Neuronal stem cell (in vitro differentiated cells): Measurements from ENCODE around the gene BARX1.
"Not testable (repeated sequence)": the region's sequence is repeated elsewhere in the genome, so short reads cannot be mapped to it uniquely, and the experiment has no call there.

Source experiments
- DNase-seq: peaks from one replicate; pipeline ENCODE4 v3.0.0-alpha.2; 2013; ENCODE audit warnings: low spot score
- H2AFZ ChIP-seq: one replicate; pipeline ENCODE4 v1.6.1; 2013; ENCODE audit warnings: mild to moderate bottlenecking, low read length, inconsistent platforms
- H2AK5ac ChIP-seq: 2 replicates; pipeline ENCODE4 v1.6.1; 2013; ENCODE audit warnings: low read depth, mild to moderate bottlenecking, inconsistent platforms, low read length, moderate library complexity, mixed read lengths
- H2BK120ac ChIP-seq: 2 replicates; pipeline ENCODE4 v1.6.1; 2013; ENCODE audit warnings: low read depth, mild to moderate bottlenecking, inconsistent platforms, low read length, moderate library complexity, mixed read lengths
- H2BK12ac ChIP-seq: one replicate; pipeline ENCODE4 v1.6.1; 2013; ENCODE audit warnings: low read length, inconsistent platforms
- H2BK15ac ChIP-seq: 2 replicates; pipeline ENCODE4 v1.6.1; 2013; ENCODE audit warnings: mild to moderate bottlenecking, low read length, inconsistent platforms, mixed read lengths
- H2BK5ac ChIP-seq: one replicate; pipeline ENCODE4 v1.6.1; 2013; ENCODE audit warnings: inconsistent platforms, mild to moderate bottlenecking, low read length, moderate library complexity
- H3K14ac ChIP-seq: one replicate; pipeline ENCODE4 v1.6.1; 2013; ENCODE audit warnings: low read length, inconsistent platforms
- H3K18ac ChIP-seq: 2 replicates; pipeline ENCODE4 v1.6.1; 2013; ENCODE audit warnings: low read length, inconsistent platforms
- H3K23ac ChIP-seq: 2 replicates; pipeline ENCODE4 v1.6.1; 2013; ENCODE audit warnings: low read depth, mild to moderate bottlenecking, mixed read lengths, low read length, inconsistent platforms; ENCODE audit not compliant: poor library complexity
- H3K27ac ChIP-seq: replicated peaks from 3 replicates; pipeline ENCODE4 v1.5.1; 2013; ENCODE audit warnings: low read length, inconsistent platforms
- H3K27me3 ChIP-seq, 3 experiments: 2 replicates each; pipeline ENCODE4 v1.6.1; 2013; ENCODE audit warnings: low read length in 3 of 3, mild to moderate bottlenecking in 2 of 3, inconsistent platforms in 1 of 3, low read depth in 1 of 3, mixed read lengths in 1 of 3, moderate library complexity in 1 of 3; ENCODE audit not compliant: control insufficient read depth in 3 of 3, insufficient read depth in 3 of 3
- H3K36me3 ChIP-seq, 2 donors: replicated peaks in 1 of 2; 2 replicates each; pipeline ENCODE4 v1.6.1; 2013; ENCODE audit warnings: low read length in 2 of 2; ENCODE audit not compliant: control insufficient read depth in 2 of 2, insufficient read depth in 2 of 2
- H3K4ac ChIP-seq: 2 replicates; pipeline ENCODE4 v1.6.1; 2013; ENCODE audit warnings: inconsistent platforms, mild to moderate bottlenecking, low read length, moderate library complexity
- H3K4me1 ChIP-seq, 2 donors: 1 replicate in 1 of 2; 2 replicates in 1 of 2; pipeline ENCODE4 v1.6.1; 2013; ENCODE audit warnings: low read length in 2 of 2, low read depth in 1 of 2; ENCODE audit not compliant: control insufficient read depth in 2 of 2, insufficient read depth in 1 of 2
- H3K4me2 ChIP-seq: one replicate; pipeline ENCODE4 v1.6.1; 2013; ENCODE audit warnings: mild to moderate bottlenecking, low read length, inconsistent platforms; ENCODE audit not compliant: insufficient read depth, poor library complexity, severe bottlenecking
- H3K4me3 ChIP-seq, 2 donors: 2 replicates each; pipeline ENCODE4 v1.5.1; 2013; ENCODE audit warnings: low read length in 2 of 2, mild to moderate bottlenecking in 2 of 2, inconsistent platforms in 1 of 2, moderate library complexity in 1 of 2
- H3K79me1 ChIP-seq: one replicate; pipeline ENCODE4 v1.6.1; 2013; ENCODE audit warnings: low read depth, mild to moderate bottlenecking, inconsistent platforms, low read length, moderate library complexity
- H3K9ac ChIP-seq: one replicate; pipeline ENCODE4 v1.6.1; 2013; ENCODE audit warnings: mild to moderate bottlenecking, low read depth, low read length, inconsistent platforms; ENCODE audit not compliant: poor library complexity
- H3K9me3 ChIP-seq, 2 donors: replicated peaks in 1 of 2; 2 replicates each; pipeline versions ENCODE3 to v1.6.1; 2013; ENCODE audit warnings: low read length in 2 of 2, mild to moderate bottlenecking in 2 of 2, inconsistent platforms in 1 of 2, low read depth in 1 of 2, mixed read lengths in 1 of 2, moderate library complexity in 1 of 2; ENCODE audit not compliant: control insufficient read depth in 2 of 2, insufficient read depth in 1 of 2
- H4K8ac ChIP-seq: one replicate; pipeline ENCODE4 v1.6.1; 2013; ENCODE audit warnings: low read depth, mild to moderate bottlenecking, inconsistent platforms, low read length, moderate library complexity
- H4K91ac ChIP-seq: one replicate; pipeline ENCODE4 v1.6.1; 2013; ENCODE audit warnings: low read length, low read depth, mild to moderate bottlenecking, inconsistent platforms; ENCODE audit not compliant: poor library complexity
- WGBS, 2 donors: extraction: QIAGEN DNeasy Blood & Tissue Kit; methylation state at CpG; one replicate each; pipeline ENCODE4 v1.1.7; 2013; ENCODE audit warnings: missing lambda C conversion rate in 2 of 2, mixed read lengths in 1 of 2; ENCODE audit not compliant: insufficient read length in 2 of 2, insufficient replicate concordance in 1 of 2; ENCODE audit errors: extremely low coverage in 2 of 2; 5-methylcytosine and 5-hydroxymethylcytosine counted together

Gene BARX1

DNA sequence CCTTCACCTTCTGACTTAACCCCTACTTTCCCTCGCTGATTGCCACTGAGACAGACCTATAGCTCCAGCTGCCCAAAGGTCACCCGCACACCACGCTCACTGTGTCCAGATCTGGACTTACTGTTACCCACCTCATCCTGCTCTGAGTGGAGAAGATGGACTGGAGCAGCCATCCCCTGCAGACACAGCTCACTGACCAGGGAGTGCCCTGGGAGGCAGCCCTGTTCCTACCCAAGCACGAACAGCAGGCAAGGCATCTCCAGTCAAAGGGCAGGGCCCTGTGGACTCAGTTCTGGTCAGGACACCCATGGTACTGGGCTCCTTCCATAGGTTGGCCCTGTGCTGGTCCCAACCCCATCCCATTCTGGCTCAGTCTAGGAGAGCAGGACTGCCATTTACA, 9.5 kb upstream of the BARX1 start:
- H3K4me2 ChIP-seq: no peak overlapping the region
- no peak for DNase-seq
- no peak overlapping the region for H4K91ac ChIP-seq
- H3K27me3 ChIP-seq: peaks cover 17 to 53% (median 29%) of the 10 kb centered on the region in 3 experiments
- H3K4ac ChIP-seq: no peak overlapping the region
- no peak overlapping the region for H4K8ac ChIP-seq
- no peak overlapping the region for H2AFZ ChIP-seq
- H3K23ac ChIP-seq: peak overlapping the region; percentile 22
- H3K79me1 ChIP-seq: peaks cover 3% of the 10 kb centered on the region
- no peak overlapping the region for H2AK5ac ChIP-seq
- no peak overlapping the region for H3K14ac ChIP-seq
- no peak overlapping the region for H2BK5ac ChIP-seq
- H3K9me3 ChIP-seq: no peaks in the 10 kb centered on the region
- no peak overlapping the region for H3K9ac ChIP-seq
- no peak overlapping the region for H2BK15ac ChIP-seq
- no CpG with 5 or more reads among the region's 4 CpGs for WGBS, 2 donors
- H3K4me1 ChIP-seq: no peaks in the 10 kb centered on the region
- H2BK12ac ChIP-seq: no peak overlapping the region
- no peaks in the 10 kb centered on the region for H3K36me3 ChIP-seq
- no peak overlapping the region for H3K4me3 ChIP-seq
- no peak overlapping the region for H3K18ac ChIP-seq
- no peak overlapping the region for H3K27ac ChIP-seq
- H2BK120ac ChIP-seq: no peak overlapping the region

DNA sequence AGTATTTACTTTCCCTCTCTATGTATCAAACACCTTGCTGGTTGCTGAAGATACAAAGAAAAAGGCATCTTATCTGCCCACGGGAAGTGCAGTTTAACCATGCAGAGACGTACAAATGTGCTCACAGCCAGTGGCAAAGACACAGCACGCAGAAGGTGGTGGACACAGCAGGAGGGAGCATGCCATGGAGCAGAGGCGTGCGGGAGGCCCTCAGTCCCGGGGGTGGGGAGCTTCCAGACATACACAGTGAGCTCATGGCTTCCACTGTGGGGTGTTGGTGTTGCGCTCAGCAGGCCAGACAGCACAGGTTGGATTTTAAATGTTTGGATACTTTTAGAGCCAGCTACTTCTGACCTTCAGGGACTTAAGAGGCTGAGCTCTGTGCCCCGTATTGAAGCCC, 8.8 kb upstream of the BARX1 start:
- H3K14ac ChIP-seq: no peak overlapping the region
- no peak overlapping the region for H2AK5ac ChIP-seq
- no peak overlapping the region for H2AFZ ChIP-seq
- no peak overlapping the region for H3K18ac ChIP-seq
- no peak overlapping the region for H2BK12ac ChIP-seq
- no peak overlapping the region for H3K23ac ChIP-seq
- no peak overlapping the region for H3K4me2 ChIP-seq
- H3K4ac ChIP-seq: no peak overlapping the region
- peaks cover 23 to 61% (median 36%) of the 10 kb centered on the region in 3 experiments for H3K27me3 ChIP-seq
- no peak overlapping the region for H2BK5ac ChIP-seq
- no peaks in the 10 kb centered on the region for H3K36me3 ChIP-seq
- WGBS, 2 donors: no CpG with 5 or more reads among the region's 8 CpGs
- peaks cover under 1% of the 10 kb centered on the region in 2 donors for H3K4me1 ChIP-seq
- no peak overlapping the region for H2BK15ac ChIP-seq
- peaks cover 3% of the 10 kb centered on the region for H3K79me1 ChIP-seq
- H3K9ac ChIP-seq: no peak overlapping the region
- DNase-seq: no peak
- H4K91ac ChIP-seq: no peak overlapping the region
- no peak overlapping the region for H2BK120ac ChIP-seq
- H3K4me3 ChIP-seq: no peak overlapping the region
- no peaks in the 10 kb centered on the region for H3K9me3 ChIP-seq
- H4K8ac ChIP-seq: no peak overlapping the region
- no peak overlapping the region for H3K27ac ChIP-seq

DNA sequence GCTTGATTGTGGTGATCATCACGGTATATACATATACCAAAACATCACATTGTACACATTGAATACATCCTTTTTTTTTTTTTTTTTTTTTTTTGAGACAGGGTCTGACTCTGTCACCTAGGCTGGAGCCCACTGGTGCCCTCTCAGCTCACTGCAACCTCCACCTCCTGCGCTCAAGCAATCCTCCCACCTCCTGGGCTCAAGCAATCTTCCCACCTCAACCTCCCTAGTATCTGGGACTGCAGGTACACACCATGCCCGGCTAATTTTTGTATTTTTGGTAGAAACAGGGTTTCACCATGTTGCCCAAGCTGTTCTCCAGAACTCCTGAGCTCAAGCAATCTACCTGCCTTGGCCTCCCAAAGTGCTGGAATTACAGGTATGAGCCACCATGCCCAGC, 8.3 kb upstream of the BARX1 start:
- not testable (repeated sequence) for H2BK120ac ChIP-seq, H3K14ac ChIP-seq, H2BK15ac ChIP-seq, H4K8ac ChIP-seq, H3K4me3 ChIP-seq, H3K23ac ChIP-seq, H3K9me3 ChIP-seq, H3K79me1 ChIP-seq, H3K36me3 ChIP-seq, H3K18ac ChIP-seq, H2AFZ ChIP-seq, DNase-seq, H3K9ac ChIP-seq, H2BK5ac ChIP-seq, H3K4me2 ChIP-seq, H4K91ac ChIP-seq, H3K4ac ChIP-seq, H2AK5ac ChIP-seq, H3K27ac ChIP-seq, H2BK12ac ChIP-seq, H3K4me1 ChIP-seq
- H3K27me3 ChIP-seq: peaks cover 28 to 65% (median 40%) of the 10 kb centered on the region in 3 experiments
- WGBS, 2 donors: no CpG with 5 or more reads among the region's 3 CpGs

DNA sequence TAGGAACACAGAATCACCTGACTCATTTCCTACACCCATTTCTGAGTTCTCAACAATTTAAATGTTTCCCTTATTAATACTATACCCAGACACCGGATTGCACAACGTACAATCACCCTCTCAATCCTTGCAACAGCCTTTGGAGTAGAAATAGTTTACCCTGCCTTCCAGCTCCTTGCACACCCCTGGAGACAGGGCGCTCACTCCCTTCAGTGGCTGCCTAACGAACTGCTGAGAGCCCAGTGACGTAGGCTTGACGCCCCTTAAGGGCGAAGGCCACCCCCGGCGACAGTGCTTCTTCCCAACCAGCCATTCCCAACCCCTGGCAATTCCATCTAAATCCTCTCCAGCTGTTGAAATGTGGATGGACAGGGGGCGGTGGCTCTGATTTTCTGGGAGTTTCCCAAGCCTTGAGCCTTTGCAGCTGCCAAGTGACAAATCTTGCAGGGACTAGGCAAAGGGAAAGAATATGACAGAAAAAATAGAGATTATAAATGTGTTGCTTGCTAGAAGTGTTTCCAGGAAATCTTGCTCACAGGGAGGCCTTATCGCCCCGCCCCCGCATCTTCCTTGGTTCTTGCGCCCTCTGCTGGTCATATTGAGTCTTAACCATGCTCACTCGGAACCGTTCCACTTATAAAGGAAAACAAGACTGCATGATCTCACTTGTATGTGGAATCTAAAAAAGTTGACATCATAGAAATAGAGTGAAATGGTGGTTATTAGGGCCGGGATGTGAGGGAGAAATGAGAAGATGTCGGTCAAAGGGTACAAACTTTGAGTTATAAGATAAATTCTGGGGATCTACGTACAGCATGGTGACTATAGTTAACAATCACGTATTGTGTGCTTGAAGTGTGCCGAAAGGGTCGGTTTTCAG, 7.6 kb upstream of the BARX1 start:
- H3K36me3 ChIP-seq: no peaks in the 10 kb centered on the region
- no peak overlapping the region for H3K9ac ChIP-seq
- no peak overlapping the region for H3K14ac ChIP-seq
- no peak overlapping the region for H2BK12ac ChIP-seq
- no peak overlapping the region for H3K23ac ChIP-seq
- no peak overlapping the region for H2BK120ac ChIP-seq
- no peak overlapping the region for H2BK5ac ChIP-seq
- DNase-seq: peak; percentile 81
- no peaks in the 10 kb centered on the region for H3K9me3 ChIP-seq
- H2BK15ac ChIP-seq: no peak overlapping the region
- H3K79me1 ChIP-seq: peaks cover 3% of the 10 kb centered on the region
- H3K4me1 ChIP-seq: peaks cover 2 to 6% of the 10 kb centered on the region in 2 donors
- no peak overlapping the region for H2AK5ac ChIP-seq
- WGBS, 2 donors: no CpG with 5 or more reads among the region's 22 CpGs
- H3K27me3 ChIP-seq: peaks cover 35 to 72% (median 47%) of the 10 kb centered on the region in 3 experiments
- H2AFZ ChIP-seq: no peak overlapping the region
- H3K4ac ChIP-seq: no peak overlapping the region
- H3K27ac ChIP-seq: no peak overlapping the region
- peak overlapping the region; percentile 89 for H3K18ac ChIP-seq
- no peak overlapping the region for H3K4me2 ChIP-seq
- no peak overlapping the region for H3K4me3 ChIP-seq
- H4K91ac ChIP-seq: no peak overlapping the region
- no peak overlapping the region for H4K8ac ChIP-seq
